Hematopoietic multipotent progenitor cell treated with erythropoietin and hydrocortisone succinate and interleukin-3 and kit ligand, for 15 days (in vitro differentiated cells): ENCODE measurements around the gene LENG8.
"Not testable (repeated sequence)": the region's sequence is repeated elsewhere in the genome, so short reads cannot be mapped to it uniquely, and the experiment has no call there.

Source experiments
- DNase-seq: peaks from one replicate; pipeline ENCODE4 v3.0.0-alpha.2; 2015; ENCODE audit warnings: low spot score

LENG8 gene

DNA sequence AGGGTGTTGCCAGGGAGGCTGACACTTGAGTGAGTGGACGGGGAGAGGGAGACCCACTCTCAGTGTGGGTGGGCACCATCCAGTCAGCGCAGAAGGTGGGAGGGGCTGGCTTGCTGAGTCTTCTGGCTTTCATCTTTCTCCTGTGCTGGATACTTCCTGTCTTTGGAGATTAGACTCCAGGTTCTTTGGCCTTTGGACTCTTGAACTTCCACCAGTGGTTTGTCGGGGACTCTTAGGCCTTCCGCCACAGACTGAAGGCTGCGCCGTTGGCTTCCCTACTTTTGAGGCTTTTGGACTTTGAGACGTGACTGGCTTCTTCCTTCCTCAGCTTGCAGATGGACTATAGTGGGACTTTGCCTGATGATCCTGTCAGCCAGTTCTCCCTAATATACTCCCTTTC is 4.3 kb upstream of the LENG8 start:
- DNase-seq: no peak

DNA sequence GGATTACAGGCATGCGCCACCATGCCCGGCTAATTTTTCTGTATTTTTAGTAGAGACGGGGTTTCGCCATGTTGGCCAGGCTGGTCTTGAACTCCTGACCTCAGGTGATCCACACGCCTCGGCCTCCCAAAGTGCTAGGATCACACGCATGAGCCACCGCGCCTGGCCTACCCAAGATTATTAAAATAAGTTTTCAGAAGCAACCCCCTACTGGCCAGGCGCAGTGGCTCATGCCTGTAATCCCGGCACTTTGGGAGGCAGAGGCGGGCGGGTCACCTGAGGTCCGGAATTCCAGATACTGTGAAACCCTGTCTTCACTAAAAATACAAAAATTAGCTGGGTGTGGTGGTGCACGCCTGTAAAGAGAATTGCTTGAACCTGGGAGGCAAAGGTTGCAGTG is 2.6 kb upstream of the LENG8 start:
- not testable (repeated sequence) for DNase-seq

DNA sequence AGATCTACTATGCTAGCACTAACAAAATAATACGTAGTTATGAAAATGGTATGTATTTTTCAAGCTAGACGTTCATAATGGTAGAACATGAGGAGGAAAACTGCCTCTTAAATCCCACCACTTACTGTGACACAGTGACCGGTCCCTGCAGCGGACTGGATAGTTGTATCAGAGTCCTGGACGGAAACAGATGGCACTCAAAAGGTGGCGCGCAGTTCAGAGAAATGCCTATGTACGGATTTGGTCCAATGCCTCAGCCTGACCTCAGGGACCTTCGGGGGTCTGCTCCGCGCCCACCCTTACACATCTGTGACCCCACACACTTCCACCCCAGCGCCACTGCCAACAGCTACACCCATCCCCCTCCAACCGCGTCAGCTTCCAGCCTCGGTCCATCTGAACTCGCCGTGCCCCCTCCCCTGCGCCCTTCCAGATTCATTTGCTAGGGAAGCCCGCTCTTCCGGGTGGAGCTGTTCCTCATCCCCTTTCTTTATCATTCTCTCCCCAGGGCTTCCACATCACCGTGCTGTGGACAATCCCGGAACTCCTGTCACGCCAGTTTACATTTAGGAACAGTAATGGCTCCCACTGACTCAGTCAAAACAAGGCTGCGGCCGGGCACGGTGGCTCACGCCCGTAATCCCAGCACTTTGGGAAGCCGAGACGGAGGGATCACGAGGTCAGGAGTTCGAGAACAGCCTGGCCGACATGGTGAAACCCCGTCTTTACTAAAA is 792 bp upstream of the LENG8 start:
- DNase-seq: peak; percentile 46

DNA sequence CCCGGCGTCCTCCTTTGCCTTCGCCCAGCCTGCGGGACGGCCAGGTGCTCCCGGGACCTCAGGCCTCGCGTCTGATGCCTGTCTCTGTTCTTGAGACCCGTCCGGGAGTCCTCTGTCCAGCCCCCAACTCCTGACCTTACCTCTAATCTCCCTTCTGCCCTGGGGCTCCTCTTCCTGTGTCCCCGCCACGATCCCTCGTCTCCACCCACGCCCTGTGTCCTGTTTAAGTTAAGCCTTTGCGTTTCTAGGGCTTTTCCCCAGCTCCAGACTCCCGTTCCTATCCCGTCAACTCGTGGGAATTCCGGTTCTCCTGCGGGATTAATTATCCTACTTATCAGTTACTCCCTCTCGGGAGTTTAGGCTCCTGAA is 686 bp downstream of the LENG8 start:
- DNase-seq: no peak

DNA sequence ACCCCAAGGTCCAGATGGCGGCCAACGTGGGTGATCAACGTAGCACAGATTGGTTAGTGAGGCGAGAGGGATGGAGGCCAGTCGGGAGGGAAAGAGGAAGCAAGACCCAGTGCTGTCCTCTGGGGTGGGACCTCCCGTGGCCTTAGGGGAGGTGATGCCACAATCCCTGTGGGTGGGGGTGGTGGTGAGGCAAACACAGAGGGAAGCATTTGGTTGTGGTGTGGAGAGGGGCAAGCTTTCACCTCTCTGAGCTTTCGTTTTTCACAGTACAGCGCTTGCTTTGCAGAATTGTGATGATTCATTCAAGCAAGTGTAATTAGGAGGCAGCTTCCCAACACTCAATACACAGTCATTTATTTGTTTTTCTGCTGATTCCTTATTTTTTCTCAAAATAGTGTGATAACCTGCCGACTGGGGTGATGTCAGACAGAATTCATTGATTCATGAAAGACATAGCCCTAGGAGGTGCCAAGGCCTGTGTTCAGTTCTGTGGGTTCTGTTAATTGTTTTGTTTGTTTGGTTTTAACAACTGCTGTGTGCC is 2.4 kb downstream of the LENG8 start:
- DNase-seq: no peak

DNA sequence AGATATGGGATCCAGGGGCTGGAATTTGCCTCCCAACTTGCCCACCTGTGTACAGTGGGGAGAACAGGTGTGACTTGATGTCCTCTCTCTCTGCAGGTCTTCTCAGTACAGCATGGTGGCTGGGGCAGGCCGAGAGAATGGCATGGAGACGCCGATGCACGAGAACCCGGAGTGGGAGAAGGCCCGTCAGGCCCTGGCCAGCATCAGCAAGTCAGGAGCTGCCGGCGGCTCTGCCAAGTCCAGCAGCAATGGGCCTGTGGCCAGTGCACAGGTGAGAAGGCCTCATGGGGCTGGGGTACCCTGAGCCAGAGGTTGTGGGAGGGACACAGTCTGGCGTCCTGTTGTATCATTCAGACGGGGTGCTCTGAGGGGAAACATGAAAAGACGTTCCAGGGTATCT is 3.0 kb downstream of the LENG8 start:
- no peak for DNase-seq

DNA sequence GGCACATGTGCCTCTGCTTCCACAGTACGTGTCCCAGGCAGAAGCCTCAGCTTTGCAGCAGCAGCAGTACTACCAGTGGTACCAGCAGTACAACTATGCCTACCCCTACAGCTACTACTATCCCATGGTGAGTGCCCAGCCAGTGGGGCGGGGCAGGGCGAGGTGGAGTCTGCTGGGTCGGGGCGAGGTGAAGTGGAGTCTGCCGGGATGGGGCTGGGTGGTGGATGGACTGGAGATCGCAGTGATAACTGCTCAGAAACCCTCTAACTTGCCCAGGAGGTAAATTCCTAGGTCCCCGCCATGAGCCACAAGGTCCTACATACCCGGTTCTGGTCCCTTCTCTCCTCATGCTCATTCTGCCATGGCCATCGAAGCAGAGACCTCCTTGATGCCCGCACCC is 3.6 kb downstream of the LENG8 start:
- no peak for DNase-seq

DNA sequence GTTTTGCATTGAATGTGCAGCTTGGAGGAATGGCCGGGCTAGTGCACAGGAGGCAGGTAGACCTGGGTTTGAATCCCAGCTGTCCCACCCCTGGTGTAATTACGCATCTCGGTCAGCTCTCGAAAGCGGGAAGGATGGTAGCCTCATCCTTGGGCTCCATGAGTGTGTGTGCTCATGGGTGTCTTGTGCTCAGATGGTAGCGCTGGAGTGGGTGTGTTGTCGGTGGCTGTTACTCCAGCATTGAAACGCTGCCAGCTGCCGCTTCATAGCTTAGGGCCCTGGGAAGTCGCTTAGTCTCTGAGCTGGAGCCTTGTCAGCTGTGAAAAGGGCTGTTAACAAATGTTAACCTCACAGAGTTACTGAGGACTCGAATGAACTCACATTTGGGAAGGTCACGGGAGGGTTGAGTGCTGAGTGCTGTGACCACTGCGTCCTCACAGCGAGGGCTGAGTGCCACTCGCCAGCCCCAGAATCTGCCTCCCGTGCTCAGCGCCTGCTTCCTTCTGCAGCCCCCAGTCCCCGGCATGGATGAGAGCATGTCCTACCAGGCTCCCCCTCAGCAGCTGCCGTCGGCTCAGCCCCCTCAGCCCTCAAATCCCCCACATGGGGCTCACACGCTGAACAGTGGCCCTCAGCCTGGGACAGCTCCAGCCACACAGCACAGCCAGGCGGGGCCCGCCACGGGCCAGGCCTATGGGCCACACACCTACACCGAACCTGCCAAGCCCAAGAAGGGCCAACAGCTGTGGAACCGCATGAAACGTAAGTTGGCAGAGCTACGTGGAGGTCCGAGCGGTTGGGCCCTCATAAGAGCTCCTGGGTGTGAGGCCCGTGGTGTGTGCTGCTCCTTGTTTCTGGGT is 5.2 kb downstream of the LENG8 start:
- DNase-seq: no peak

DNA sequence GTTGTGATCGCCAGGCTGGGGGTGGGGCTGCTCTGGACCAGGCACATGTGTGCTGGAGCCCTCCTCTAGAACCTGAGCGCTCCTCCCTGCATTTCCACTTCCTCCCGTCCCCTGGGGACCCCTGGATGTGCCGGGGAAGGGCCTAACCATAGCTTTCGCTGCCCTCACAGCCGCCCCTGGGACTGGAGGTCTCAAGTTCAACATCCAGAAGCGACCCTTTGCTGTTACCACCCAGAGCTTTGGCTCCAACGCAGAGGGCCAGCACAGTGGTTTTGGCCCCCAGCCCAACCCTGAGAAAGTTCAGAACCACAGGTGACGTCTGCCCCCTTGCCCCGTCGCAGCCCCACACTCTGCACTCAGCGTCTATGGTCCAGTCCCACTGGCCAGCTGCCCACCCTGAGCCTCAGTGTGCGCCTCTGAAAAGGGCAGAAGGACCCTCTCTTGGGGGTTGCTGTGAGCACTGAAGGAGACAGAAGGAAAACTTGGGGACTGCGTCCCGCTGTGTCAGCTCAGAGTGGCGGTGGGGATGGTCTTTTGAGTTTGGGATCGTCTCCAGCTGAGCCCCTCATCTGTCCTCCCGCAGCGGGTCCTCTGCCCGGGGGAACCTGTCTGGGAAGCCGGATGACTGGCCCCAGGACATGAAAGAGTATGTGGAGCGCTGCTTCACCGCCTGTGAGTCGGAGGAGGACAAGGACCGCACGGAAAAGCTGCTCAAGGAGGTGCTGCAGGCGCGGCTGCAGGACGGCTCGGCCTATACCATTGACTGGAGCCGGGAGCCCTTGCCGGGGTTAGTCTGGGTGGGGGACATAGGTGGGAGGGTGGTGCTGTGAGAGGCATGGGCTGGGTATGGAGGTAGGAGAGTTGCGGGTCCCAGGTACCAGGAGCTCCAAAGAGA is 6.0 kb downstream of the LENG8 start:
- no peak for DNase-seq

DNA sequence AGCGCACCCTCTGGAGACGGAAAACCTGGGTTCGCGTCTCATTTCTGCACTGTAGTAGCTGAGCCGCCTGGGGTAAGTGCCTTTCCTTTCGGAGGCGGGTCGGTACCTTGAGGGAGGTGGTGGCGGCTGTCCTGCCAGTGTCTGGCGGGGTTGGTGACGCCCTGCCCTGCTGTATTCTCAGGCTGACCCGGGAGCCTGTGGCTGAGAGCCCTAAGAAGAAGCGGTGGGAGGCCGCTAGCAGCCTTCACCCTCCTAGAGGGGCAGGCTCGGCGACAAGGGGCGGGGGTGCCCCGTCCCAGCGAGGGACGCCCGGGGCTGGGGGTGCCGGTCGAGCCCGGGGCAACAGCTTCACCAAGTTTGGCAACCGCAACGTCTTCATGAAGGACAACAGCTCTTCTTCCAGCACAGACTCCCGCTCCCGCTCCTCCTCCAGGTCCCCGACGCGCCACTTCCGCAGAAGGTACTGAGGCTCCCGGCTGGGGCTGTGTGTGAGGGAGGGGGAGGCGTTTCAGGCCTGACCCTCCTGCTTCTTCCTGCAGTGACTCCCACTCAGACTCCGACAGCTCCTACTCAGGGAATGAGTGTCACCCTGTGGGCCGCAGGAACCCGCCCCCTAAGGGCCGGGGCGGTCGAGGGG is 6.9 kb downstream of the LENG8 start:
- no peak for DNase-seq

DNA sequence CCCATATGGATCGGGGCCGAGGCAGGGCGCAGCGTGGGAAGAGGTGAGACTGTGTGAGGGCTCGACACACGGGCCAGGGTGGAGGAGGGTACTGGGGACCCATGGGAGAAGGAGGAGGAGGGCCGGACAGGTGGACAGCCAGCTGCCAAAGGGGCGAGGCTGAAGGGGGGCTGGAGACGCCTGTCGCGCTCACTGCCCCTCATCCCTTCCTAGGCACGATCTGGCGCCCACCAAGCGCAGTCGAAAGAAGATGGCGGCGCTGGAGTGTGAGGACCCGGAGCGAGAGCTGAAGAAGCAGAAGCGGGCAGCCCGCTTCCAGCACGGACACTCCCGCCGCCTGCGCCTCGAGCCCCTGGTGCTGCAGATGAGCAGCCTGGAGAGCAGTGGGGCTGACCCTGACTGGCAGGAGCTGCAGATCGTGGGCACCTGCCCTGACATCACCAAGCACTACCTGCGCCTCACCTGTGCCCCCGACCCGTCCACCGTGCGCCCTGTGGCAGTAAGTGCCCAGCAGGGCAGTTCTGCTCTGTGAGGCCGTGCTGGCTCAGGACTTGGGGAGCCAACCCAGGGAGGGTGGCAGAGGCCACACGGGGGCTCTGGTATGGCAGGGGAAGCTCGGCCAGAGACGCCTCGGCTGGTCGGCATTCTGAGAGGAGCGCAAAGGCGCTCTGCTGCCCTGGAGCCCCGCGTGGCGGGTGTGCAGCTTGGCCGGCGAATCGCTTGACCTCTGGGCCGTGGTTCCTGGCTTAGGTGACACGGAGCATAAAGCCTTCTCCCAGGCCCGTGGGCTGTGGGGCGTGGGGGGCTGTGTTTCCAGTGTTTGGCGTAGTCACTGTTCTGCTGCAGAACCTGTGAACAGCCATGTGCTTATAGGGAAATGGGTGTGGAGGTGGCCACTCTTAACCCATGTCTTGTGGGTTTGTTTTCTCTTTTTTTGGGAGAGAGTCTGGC is 7.7 kb downstream of the LENG8 start:
- DNase-seq: no peak

DNA sequence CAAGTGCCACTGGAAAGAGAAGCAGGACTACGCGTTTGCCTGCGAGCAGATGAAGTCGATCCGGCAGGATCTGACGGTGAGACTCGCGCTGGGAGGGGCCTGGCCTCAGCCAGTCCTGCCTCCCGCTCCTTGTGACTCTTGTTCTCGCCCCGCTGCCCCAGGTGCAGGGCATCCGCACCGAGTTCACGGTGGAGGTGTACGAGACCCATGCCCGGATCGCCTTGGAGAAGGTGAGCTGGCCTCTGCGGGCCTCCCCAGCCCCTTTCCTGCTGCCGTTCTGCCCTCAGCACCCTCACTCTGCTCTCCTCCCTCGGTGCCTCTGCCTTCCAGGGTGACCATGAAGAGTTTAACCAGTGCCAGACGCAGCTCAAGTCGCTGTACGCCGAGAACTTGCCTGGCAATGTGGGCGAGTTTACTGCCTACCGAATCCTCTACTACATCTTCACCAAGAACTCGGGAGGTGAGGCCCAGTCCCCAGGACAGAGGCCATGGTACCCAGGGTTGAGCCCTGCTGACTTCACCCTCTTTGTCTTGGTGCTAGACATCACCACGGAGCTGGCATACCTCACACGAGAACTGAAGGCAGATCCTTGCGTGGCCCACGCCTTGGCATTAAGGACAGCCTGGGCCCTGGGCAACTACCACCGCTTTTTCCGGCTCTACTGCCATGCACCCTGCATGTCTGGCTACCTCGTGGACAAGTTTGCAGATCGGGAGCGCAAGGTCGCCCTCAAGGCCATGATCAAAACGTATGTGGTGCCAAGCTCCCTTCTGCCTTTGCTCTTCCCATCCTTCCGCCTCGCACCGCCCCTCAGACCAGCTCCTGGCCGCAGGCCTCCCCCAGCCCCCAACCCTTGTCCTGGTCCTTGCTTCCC is 9.0 kb downstream of the LENG8 start:
- no peak for DNase-seq

DNA sequence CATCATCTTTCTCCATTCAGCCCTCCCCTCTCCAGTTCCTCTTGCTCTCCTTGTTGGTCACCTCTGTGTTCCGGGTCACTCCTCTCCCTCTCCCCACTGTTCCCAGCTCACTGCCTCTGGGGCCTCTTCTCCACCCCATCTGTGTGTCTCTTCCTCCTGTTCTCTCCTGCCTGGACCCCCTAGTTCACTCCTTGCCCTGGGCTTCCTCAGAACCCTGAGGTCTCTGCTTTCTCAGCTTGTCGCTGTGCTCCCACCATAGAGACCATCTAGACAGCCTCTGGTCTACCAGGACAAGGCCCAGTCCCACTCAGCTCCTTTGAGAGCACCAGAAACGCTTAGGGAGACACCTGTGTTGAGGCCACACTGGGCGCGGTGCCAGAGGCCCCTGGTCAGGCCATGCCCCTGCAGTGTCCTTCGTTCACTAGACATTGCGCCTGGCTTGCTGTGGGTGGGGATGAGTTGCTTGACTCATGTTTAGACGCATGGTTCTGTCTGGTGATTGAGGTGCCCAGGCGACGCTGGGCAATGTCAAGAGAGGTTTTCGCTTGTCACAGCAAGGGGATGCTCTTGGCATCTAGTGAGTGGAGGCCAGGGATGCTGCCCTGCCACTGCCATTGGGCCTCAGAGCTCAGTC is 9.8 kb downstream of the LENG8 start:
- DNase-seq: no peak

DNA sequence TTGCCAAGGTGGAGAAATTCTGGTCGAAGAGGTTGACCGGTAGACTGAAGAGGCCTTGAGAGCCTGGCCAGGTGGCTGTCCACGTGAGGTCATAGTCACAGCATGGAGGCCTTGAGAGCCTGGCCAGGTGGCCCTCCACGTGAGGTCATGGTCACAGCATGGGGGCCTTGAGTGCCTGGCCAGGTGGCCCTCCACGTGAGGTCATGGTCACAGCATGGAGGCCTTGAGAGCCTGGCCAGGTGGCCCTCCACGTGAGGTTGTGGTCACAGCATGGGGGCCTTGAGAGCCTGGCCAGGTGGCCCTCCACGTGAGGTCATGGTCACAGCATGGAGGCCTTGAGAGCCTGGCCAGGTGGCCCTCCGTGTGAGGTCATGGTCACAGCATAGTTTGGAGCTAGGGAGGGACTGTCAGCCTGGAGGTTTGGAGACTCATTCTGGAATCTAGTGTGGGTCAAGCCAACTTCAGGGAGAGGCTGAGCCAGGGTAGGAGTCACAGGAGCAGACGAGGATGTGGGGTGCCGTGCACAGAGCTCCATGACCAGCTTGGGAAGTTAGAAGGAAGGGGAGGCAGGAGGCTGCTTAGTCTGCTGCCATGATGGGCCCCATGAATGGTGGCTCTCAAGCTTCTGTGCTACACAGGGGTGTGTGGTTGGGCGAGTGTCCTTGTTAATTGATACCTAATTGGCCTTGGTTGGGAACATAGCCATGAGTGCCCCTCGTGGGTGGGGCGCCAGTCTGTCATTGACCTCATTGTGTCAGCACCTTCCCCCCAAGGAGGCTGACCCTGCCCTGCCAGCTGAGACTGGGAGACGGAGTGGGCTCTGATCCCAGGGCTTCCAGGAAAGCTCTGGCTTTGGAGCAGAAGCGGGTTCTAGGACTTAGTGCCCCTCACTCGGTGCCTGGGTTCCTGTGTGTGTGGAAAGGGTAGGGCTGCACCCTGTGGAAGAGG is 10.6 kb downstream of the LENG8 start:
- DNase-seq: no peak

DNA sequence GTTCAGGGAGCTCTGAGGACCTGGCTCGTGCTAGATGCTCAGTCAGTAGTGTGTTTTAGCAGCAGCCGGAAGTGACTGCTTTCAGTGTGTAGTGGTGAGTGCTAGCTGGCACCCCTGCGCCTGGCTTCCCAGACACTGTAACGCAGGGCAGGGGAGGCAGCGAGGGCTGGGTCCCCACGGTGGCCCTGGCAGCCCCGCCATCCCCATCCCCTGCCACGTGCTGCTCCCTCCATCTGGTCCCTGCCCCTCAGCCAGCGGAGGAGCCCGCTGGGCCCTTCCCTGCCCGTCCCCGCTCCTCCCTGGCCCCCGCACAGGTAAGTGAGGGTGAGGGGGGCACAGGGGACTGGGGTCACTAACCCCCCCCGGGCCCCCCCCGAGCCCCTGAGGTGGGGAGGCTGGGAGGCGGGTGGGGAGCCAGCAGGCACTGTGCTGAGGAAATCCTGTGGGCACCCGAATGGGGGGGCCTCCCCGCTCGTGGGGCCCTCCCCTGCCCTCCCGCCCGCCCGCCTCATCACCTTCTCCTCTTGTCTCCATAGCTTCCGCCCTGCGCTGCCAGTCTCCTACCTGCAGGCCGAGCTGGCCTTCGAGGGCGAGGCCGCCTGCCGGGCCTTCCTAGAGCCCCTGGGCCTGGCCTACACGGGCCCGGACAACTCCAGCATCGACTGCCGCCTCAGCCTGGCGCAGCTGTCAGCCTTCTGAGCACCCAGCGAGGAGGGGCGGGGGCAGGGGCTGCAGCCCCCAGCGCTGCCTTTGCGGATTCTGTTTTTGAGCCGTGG is 11.4 kb downstream of the LENG8 start:
- DNase-seq: no peak

DNA sequence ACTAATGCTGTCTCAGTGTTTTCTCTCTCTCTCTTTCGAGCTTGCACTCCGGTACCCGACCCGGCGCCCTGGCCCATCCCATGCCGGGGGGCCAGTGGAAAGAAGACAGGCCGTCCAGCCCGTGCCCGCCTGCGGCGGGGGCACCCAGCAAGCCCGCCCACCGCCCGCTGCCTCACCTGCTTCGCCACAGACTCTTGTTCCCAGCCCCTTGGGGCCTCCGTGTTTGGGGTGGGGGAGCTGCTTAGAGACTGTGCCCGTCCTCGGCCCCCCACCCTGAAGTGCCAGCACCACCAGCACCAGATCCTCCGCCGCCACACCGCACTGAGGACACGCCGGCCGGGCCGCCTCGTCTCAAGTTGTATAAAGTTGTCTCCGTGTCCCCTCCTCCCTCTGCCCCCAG is 12.2 kb downstream of the LENG8 start:
- no peak for DNase-seq

DNA sequence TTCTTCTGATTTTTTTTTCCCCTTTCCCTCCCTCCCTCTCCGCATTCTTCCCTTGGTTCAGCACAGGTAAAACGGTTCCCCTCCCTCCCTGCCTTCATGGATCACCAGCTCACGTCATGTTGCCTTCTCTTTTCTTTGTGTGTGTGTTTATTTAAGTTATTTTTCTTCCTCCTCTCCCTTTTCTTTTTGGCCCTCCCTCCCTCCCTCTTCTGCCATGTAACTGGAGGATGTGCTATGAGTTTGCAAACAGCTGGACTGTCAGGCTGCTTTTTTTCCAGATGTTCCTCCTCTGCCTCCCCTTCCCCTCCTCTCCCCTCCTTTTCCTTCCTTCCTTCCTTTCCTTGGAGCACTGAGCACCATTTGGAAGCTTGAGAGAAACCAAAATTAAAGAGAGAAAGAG is 12.6 kb downstream of the LENG8 start:
- no peak for DNase-seq
